ENCODE measurements around the gene NME8.

- no peak for TF ChIP-seq POLR2A (IDR thresholded peaks at IDR 0.05)
- TF ChIP-seq, protein P1, sequence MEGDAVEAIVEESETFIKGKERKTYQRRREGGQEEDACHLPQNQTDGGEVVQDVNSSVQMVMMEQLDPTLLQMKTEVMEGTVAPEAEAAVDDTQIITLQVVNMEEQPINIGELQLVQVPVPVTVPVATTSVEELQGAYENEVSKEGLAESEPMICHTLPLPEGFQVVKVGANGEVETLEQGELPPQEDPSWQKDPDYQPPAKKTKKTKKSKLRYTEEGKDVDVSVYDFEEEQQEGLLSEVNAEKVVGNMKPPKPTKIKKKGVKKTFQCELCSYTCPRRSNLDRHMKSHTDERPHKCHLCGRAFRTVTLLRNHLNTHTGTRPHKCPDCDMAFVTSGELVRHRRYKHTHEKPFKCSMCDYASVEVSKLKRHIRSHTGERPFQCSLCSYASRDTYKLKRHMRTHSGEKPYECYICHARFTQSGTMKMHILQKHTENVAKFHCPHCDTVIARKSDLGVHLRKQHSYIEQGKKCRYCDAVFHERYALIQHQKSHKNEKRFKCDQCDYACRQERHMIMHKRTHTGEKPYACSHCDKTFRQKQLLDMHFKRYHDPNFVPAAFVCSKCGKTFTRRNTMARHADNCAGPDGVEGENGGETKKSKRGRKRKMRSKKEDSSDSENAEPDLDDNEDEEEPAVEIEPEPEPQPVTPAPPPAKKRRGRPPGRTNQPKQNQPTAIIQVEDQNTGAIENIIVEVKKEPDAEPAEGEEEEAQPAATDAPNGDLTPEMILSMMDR (IDR thresholded peaks at IDR 0.05), result no peak
These were observed 21.6 kb upstream of the NME8 start for GRCh38 chr7:37826825-37827224.

Measured in ovary (tissue), 3 donors.